NOMO-1 (cell line): Measurements from ENCODE around the gene EBF3.

Experiments used
- DNase-seq, 2 experiments: peaks; one replicate each; lab custom pipeline; 2025; ENCODE audit not compliant: unreplicated experiment in 2 of 2; lab: John Stamatoyannopoulos, UW

The EBF3 gene

GRCh38 chr10:129963641-129964501 lies at the start of gene EBF3:
TSS of gene EBF3 (minus strand) at chr10:129964274. CDS start at chr10:129963768, 506 bp downstream.
- DNase-seq: no peak

- no peak for DNase-seq
These were observed 49.5 kb upstream of the EBF3 start for GRCh38 chr10:130013335-130014262.

- DNase-seq: no peak
These were observed 48.1 kb upstream of the EBF3 start for GRCh38 chr10:130012129-130012528.

GRCh38 chr10:130010653-130011052 lies 46.6 kb upstream of the EBF3 start:
- no peak for DNase-seq

GRCh38 chr10:130009228-130009627 lies 45.2 kb upstream of the EBF3 start:
- DNase-seq: no peak

GRCh38 chr10:130003787-130004613 lies 39.9 kb upstream of the EBF3 start:
- DNase-seq: no peak

- DNase-seq: no peak
These were observed 39.1 kb upstream of the EBF3 start for GRCh38 chr10:130003166-130003565.

- no peak for DNase-seq
These were observed 38.5 kb upstream of the EBF3 start for GRCh38 chr10:130002606-130003005.

GRCh38 chr10:130000918-130001317 lies 36.8 kb upstream of the EBF3 start:
- DNase-seq: no peak

- DNase-seq: no peak
These were observed 35.1 kb upstream of the EBF3 start for GRCh38 chr10:129999140-129999539.

GRCh38 chr10:129993621-129994020 lies 29.5 kb upstream of the EBF3 start:
- no peak for DNase-seq

- DNase-seq: no peak
These were observed 28.3 kb upstream of the EBF3 start for GRCh38 chr10:129992356-129992755.

GRCh38 chr10:129982825-129983224 lies 18.8 kb upstream of the EBF3 start:
- DNase-seq: no peak

GRCh38 chr10:129978980-129979379 lies 14.9 kb upstream of the EBF3 start:
- DNase-seq: no peak

GRCh38 chr10:129978322-129978721 lies 14.2 kb upstream of the EBF3 start:
- no peak for DNase-seq

- DNase-seq: no peak
These were observed 13.7 kb upstream of the EBF3 start for GRCh38 chr10:129977794-129978193.

- no peak for DNase-seq
These were observed 9.6 kb upstream of the EBF3 start for GRCh38 chr10:129973674-129974059.

- no peak for DNase-seq
These were observed 9.0 kb upstream of the EBF3 start for GRCh38 chr10:129972966-129973673.

- DNase-seq: no peak
These were observed 8.3 kb upstream of the EBF3 start for GRCh38 chr10:129972145-129972965.
